ENCODE data around the gene CTNNA2. TPM values are rescaled to one million over a fixed set of nuclear protein-coding genes. Genes with fewer than 3 reads are reported as not detected.

CTNNA2 gene
- total RNA-seq, 1 donor from 2014 or later: 3.5 TPM

DNA sequence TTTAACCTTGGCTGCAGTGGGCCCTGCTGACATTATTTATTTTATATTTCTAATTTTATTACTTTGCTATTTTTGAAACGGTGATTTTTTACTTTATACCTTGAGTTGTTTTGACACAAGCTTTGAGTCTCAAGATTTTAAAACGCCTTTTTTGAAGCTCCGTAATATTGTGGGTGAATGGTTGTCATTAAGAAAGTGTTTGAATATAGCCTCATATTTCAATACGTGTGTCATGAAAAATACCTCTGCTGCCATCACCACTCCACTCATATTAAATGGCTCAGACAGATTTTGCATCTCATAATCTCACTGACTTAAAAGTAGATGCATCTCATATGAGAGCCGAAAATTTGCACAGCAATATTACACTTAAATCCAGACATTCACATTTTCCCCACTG, 106.6 kb downstream of the CTNNA2 start:
- Histone ChIP-seq H3K4me3 (ENCODE audit: low read depth, low read length) (no peak overlapping the region), H3K36me3 (ENCODE audit: control insufficient read depth, insufficient read depth, low read length) (no peaks in the 10 kb centered on the region), H3K27me3 (ENCODE audit: control insufficient read depth, insufficient read depth, low read length) (no peaks in the 10 kb centered on the region)
- TF ChIP-seq CTCF (IDR thresholded peaks at IDR 0.05; ENCODE audit: insufficient read depth, low read length, poor library complexity, severe bottlenecking): no peak
- no peak for DNase-seq (ENCODE audit: low read depth)

DNA sequence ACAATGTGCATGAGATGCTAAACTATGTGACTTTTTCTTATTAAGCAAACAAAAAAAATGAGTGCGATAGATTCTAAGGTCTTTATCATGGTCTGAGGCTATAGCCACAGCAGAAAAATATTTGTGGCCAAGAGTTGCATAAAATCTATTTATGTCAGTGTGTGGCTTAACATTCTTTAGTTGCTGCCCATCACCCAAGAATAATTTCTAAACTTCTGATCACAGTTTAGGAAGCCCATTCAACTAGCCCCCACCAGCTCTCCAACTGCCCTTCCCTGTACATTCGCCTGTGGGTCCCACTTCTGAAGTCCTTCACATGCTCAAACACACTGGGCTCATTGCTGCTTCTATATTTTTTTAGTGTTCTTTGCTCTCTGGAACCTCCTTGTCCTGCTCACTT, 107.1 kb downstream of the CTNNA2 start:
- DNase-seq (ENCODE audit: low read depth): no peak
- H3K27me3 ChIP-seq (ENCODE audit: control insufficient read depth, insufficient read depth, low read length): no peaks in the 10 kb centered on the region
- no peak for TF ChIP-seq CTCF (IDR thresholded peaks at IDR 0.05; ENCODE audit: insufficient read depth, low read length, poor library complexity, severe bottlenecking)
- H3K36me3 ChIP-seq (ENCODE audit: control insufficient read depth, insufficient read depth, low read length): no peaks in the 10 kb centered on the region
- H3K4me3 ChIP-seq (ENCODE audit: low read depth, low read length): no peak overlapping the region

DNA sequence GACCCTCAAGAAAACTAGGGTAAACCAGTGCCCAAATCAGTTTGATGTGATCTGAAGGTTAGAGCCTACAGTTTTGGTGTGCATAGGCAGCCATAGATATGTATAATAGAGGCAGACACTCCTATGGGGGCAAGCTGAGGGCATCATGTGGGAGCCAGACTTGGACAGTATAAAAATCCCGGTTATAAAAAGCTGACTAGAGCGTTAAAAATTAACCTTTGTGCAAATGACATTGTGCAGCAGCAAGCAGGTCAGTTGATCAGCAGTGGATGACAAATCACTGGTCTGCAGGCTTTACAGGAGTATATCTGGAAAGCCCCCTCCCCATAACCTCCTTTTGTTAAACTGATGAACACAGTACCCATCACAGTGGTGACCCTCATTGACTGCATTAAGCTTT, 107.8 kb downstream of the CTNNA2 start:
- no peaks in the 10 kb centered on the region for H3K36me3 ChIP-seq (ENCODE audit: control insufficient read depth, insufficient read depth, low read length)
- no peaks in the 10 kb centered on the region for H3K27me3 ChIP-seq (ENCODE audit: control insufficient read depth, insufficient read depth, low read length)
- H3K4me3 ChIP-seq (ENCODE audit: low read depth, low read length): no peak overlapping the region
- DNase-seq (ENCODE audit: low read depth): peak; percentile 12
- TF ChIP-seq CTCF (IDR thresholded peaks at IDR 0.05; ENCODE audit: insufficient read depth, low read length, poor library complexity, severe bottlenecking): no peak

DNA sequence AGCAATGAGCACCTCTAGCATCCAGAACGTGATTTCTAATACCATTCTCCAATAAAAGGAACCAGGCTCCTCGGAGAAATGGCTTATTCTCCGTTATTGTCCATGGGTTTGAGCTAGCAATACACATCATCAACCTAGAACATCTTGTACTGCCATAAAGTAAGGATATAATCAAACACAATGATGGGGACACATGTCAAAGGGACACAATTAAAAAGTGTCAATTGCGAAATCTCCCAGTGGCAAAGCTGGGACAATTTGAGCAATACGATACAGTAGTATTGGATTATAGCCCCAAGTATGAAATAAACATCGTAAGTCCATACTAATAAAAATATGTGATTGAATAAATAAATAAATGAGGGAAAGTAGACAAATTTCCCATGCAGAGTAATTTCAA, 108.4 kb downstream of the CTNNA2 start:
- Histone ChIP-seq H3K36me3 (ENCODE audit: control insufficient read depth, insufficient read depth, low read length) (no peaks in the 10 kb centered on the region), H3K27me3 (ENCODE audit: control insufficient read depth, insufficient read depth, low read length) (no peaks in the 10 kb centered on the region), H3K4me3 (ENCODE audit: low read depth, low read length) (no peak overlapping the region)
- no peak for DNase-seq (ENCODE audit: low read depth)
- TF ChIP-seq CTCF (IDR thresholded peaks at IDR 0.05; ENCODE audit: insufficient read depth, low read length, poor library complexity, severe bottlenecking): no peak

GRCh38 chr2:79621755-79622154, 108.9 kb downstream of the CTNNA2 start:
- Histone ChIP-seq H3K27me3 (ENCODE audit: control insufficient read depth, insufficient read depth, low read length) (no peaks in the 10 kb centered on the region), H3K4me3 (ENCODE audit: low read depth, low read length) (no peak overlapping the region), H3K36me3 (ENCODE audit: control insufficient read depth, insufficient read depth, low read length) (no peaks in the 10 kb centered on the region)
- no peak for DNase-seq (ENCODE audit: low read depth)
- no peak for TF ChIP-seq CTCF (IDR thresholded peaks at IDR 0.05; ENCODE audit: insufficient read depth, low read length, poor library complexity, severe bottlenecking)

- Histone ChIP-seq H3K27me3 (ENCODE audit: control insufficient read depth, insufficient read depth, low read length) (no peaks in the 10 kb centered on the region), H3K36me3 (ENCODE audit: control insufficient read depth, insufficient read depth, low read length) (no peaks in the 10 kb centered on the region), H3K4me3 (ENCODE audit: low read depth, low read length) (no peak overlapping the region)
- peak; percentile 31 for DNase-seq (ENCODE audit: low read depth)
- no peak for TF ChIP-seq CTCF (IDR thresholded peaks at IDR 0.05; ENCODE audit: insufficient read depth, low read length, poor library complexity, severe bottlenecking)
These were observed 109.7 kb downstream of the CTNNA2 start for GRCh38 chr2:79622508-79622907.
